ENCODE data around the gene RBMX. TPM values are rescaled to one million over a fixed set of nuclear protein-coding genes. Genes with fewer than 3 reads are reported as not detected.

RBMX gene
- total RNA-seq, 1 donor from 2014 or later = 77.2 TPM

DNA sequence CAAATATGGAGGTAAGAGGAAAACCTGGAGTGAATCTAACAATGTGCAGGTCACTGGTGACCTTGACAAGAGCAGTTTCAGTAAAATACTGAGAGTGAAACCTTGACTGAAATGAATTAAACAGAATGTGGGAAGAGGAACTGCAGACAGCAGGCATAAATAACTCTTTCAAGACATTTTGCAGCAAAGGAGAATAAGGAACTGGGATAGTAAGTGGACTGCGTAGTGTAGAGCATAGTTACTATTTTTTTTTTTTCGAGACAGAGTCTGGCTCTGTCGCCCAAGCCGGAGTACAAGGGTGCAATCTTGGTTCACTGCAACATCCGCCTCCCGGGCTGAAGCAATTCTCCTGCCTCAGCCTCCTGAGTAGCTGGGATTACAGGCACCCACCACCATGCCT, 24.0 kb downstream of the RBMX start:
- Histone ChIP-seq H3K27me3 (ENCODE audit: low read depth) (no peaks in the 10 kb centered on the region), H3K4me1 (peaks cover 9% of the 10 kb centered on the region), H3K9me3 (replicated peaks) (no peaks in the 10 kb centered on the region), H3K4me3 (no peak overlapping the region), H3K36me3 (peaks cover 11% of the 10 kb centered on the region), H3K27ac (replicated peaks) (no peak overlapping the region)
- no peak for TF ChIP-seq CTCF (IDR thresholded peaks at IDR 0.05; ENCODE audit: borderline replicate concordance)
- no peak for DNase-seq
- intact Hi-C loops (cut with micrococcal nuclease) = no loop called here

DNA sequence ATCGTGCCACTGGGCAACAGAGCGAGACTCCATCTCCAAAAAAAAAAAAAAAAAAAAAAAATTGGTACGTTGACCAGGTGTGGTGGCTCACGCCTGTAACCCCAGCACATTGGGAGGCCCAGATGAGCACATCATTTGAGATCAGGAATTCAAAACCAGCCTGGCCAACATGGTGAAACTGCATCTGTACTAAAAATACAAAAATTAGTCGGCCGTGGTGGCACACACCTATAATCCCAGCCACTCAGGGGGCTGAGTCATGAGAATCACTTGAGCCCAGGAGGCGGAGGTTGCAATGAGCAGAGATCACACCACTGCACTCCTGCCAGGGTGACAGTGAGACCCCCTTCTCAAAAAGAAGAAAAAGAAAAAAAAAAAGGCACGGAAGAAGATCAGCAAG, 24.5 kb downstream of the RBMX start:
- Histone ChIP-seq H3K36me3 (peaks cover 6% of the 10 kb centered on the region), H3K4me1 (peaks cover 9% of the 10 kb centered on the region), H3K9me3 (replicated peaks) (no peaks in the 10 kb centered on the region), H3K4me3 (no peak overlapping the region), H3K27me3 (ENCODE audit: low read depth) (no peaks in the 10 kb centered on the region), H3K27ac (replicated peaks) (no peak overlapping the region)
- no peak for TF ChIP-seq CTCF (IDR thresholded peaks at IDR 0.05; ENCODE audit: borderline replicate concordance)
- no peak for DNase-seq
- intact Hi-C loops (cut with micrococcal nuclease) = no loop called here

DNA sequence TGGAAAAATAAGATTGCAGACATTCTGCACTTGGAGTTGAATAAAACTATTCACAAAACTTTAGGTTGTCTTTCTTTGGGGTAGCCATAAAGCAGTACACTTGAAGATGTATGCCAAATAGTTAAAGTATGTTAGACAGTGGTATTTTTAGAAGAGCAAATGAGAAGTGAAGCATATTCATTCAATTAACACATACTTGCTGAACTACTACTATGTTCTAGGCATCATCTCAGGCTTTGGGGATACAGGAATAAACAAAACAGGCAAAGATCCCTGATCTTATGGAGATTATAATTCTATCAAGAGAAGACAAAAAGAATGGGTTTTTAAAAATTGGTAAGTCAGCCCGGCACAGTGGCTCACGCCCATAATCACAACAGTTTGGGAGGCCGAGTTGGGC, 29.0 kb downstream of the RBMX start:
- Histone ChIP-seq H3K9me3 (replicated peaks) (no peaks in the 10 kb centered on the region), H3K27me3 (ENCODE audit: low read depth) (no peaks in the 10 kb centered on the region), H3K4me3 (no peak overlapping the region), H3K27ac (replicated peaks) (no peak overlapping the region), H3K36me3 (peaks cover 19% of the 10 kb centered on the region), H3K4me1 (peaks cover 10% of the 10 kb centered on the region)
- DNase-seq = no peak
- intact Hi-C loops (cut with micrococcal nuclease) = no loop called here
- TF ChIP-seq CTCF (IDR thresholded peaks at IDR 0.05; ENCODE audit: borderline replicate concordance) = no peak

DNA sequence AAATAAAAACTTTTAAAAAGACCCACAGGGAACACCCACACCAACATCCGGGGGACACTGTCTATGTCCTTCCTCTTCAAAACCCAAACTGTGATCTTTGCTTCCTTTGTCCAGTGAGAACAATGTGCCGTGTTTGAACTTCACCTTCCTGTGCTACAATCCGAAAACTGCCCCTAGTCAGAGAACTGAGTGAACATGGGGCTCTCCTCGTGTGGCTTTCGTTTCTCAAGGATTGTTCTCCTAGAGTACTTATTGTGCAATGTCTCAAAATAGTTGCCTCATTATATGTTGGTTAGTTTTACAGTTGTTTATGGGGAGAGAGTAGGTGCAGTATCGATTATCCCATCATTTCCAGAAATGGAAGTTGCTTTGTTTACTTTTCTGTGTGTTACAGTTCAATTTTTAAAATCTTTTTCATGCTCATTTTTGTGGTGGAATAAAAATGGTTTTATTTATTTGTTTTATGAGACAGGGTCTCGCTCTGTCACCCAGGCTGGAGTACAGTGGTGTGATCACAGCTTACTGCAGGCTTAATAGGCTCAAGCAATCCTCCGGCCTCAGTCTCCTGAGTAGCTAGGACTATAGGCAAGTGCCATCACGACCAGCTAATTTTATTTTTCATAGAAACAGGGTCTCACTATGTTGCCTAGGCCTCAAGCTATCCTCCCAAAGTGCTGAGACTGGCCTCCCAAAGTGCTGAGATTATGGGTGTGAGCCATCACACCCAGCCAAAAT, 29.9 kb downstream of the RBMX start:
- Histone ChIP-seq H3K9me3 (replicated peaks) (no peaks in the 10 kb centered on the region), H3K27ac (replicated peaks) (peak overlapping the region; percentile 54), H3K36me3 (peaks cover 21% of the 10 kb centered on the region), H3K27me3 (ENCODE audit: low read depth) (no peaks in the 10 kb centered on the region), H3K4me1 (peaks cover 10% of the 10 kb centered on the region), H3K4me3 (no peak overlapping the region)
- intact Hi-C loops (cut with micrococcal nuclease) = no loop called here
- TF ChIP-seq CTCF (IDR thresholded peaks at IDR 0.05; ENCODE audit: borderline replicate concordance) = no peak
- DNase-seq = no peak

GRCh38 chrX:136849395-136849794, 31.1 kb downstream of the RBMX start:
- H3K27me3 ChIP-seq (ENCODE audit: low read depth) = no peaks in the 10 kb centered on the region
- H3K9me3 ChIP-seq (replicated peaks) = no peaks in the 10 kb centered on the region
- intact Hi-C loops (cut with micrococcal nuclease) = no loop called here
- peaks cover 10% of the 10 kb centered on the region for H3K4me1 ChIP-seq
- no peak overlapping the region for H3K27ac ChIP-seq (replicated peaks)
- no peak for TF ChIP-seq CTCF (IDR thresholded peaks at IDR 0.05; ENCODE audit: borderline replicate concordance)
- no peak overlapping the region for H3K4me3 ChIP-seq
- DNase-seq = no peak
- H3K36me3 ChIP-seq = peaks cover 33% of the 10 kb centered on the region
